GM12878 (cell line): ENCODE results near the gene TMEM163. TPM values are rescaled to one million over a fixed set of nuclear protein-coding genes. Genes with fewer than 3 reads are reported as not detected.

Experiments used
- ATAC-seq: fragments of 200-7000 bp; cut with Tn5 transposase; 3 replicates; pipeline ENCODE4 v1.9.1; 2020; ENCODE audit warnings: mild to moderate bottlenecking, moderate library complexity
- BruUV-seq: library from RNA; stranded (reverse); fragments of 400-500 nt; replicated peaks from 2 replicates; lab custom pipeline; 2021; lab: Mats Ljungman, UMichigan
- CTCF ChIA-PET: fragments of 300-600 bp; sonication (Branson Sonifier 250); formaldehyde crosslinking; extraction: SDS; loops from one replicate; lab custom pipeline; 2021; ENCODE audit warnings: inconsistent platforms; lab: Yijun Ruan, JAX
- POLR2A ChIA-PET: fragments of 350-600 bp; formaldehyde crosslinking; extraction: SDS; loops from one replicate; lab custom pipeline; 2021; ENCODE audit warnings: inconsistent platforms; lab: Charles Lee
- RAD21 ChIA-PET: fragments of 300-600 bp; sonication (Branson Sonifier 250); formaldehyde crosslinking; loops from one replicate; lab custom pipeline; 2023; ENCODE audit warnings: antibody characterized with exemption; ENCODE audit not compliant: unreplicated experiment; lab: Charles Lee
- SMC1A ChIA-PET: fragments of 300-600 bp; sonication (Branson Sonifier 250); formaldehyde crosslinking; loops from one replicate; lab custom pipeline; 2023; ENCODE audit not compliant: unreplicated experiment, uncharacterized antibody; lab: Charles Lee
- DNase-seq: peaks from one replicate; pipeline ENCODE4 v3.0.0-alpha.2; 2011; ENCODE audit warnings: low read depth, low spot score
- FAIRE-seq: peaks from 3 replicates; lab custom pipeline; 2011; peaks lifted over from hg19 to GRCh38; lab: Jason Lieb, UNC
- H2AFZ ChIP-seq: 2 replicates; pipeline ENCODE4 v1.6.0; 2011; ENCODE audit warnings: low read depth, low read length, control low read depth; ENCODE audit not compliant: control insufficient read depth
- H3K27ac ChIP-seq: 2 replicates; pipeline ENCODE4 v1.5.1; 2011; ENCODE audit warnings: control low read depth; ENCODE audit not compliant: control insufficient read depth, insufficient read depth
- H3K27me3 ChIP-seq, 2 experiments: replicated peaks in 1 of 2; 2 replicates each; pipeline versions ENCODE4 v1.6.0 to v1.6.1; 2011; ENCODE audit warnings: low read length in 1 of 2; ENCODE audit not compliant: control insufficient read depth in 2 of 2, insufficient read depth in 2 of 2
- H3K36me3 ChIP-seq, 2 experiments: 2 replicates each; pipeline ENCODE4 v1.5.1; 2011; ENCODE audit warnings: low read length in 1 of 2; ENCODE audit not compliant: control insufficient read depth in 2 of 2, insufficient read depth in 2 of 2
- H3K4me1 ChIP-seq: 2 replicates; pipeline ENCODE4 v1.6.1; 2011; ENCODE audit warnings: mild to moderate bottlenecking, low read length, moderate library complexity, mixed read lengths; ENCODE audit not compliant: control insufficient read depth, insufficient read depth
- H3K4me2 ChIP-seq: 2 replicates; pipeline ENCODE4 v1.6.0; 2011; ENCODE audit warnings: control low read depth; ENCODE audit not compliant: control insufficient read depth, insufficient read depth
- H3K4me3 ChIP-seq: fragments of 200-600 bp; sonication (generic); 2 replicates; pipeline ENCODE4 v1.5.1; 2016
- H3K79me2 ChIP-seq: 2 replicates; pipeline ENCODE4 v1.6.0; 2011; ENCODE audit warnings: low read length; ENCODE audit not compliant: control insufficient read depth, insufficient read depth
- H3K9ac ChIP-seq: 2 replicates; pipeline ENCODE4 v1.8.0; 2011; ENCODE audit warnings: low read length, control low read depth, mixed read lengths; ENCODE audit not compliant: control insufficient read depth, insufficient read depth
- H3K9me3 ChIP-seq: replicated peaks from 3 replicates; pipeline ENCODE4 v1.5.1; 2011; ENCODE audit warnings: mild to moderate bottlenecking, low read length; ENCODE audit not compliant: control insufficient read depth, insufficient read depth
- H4K20me1 ChIP-seq: 2 replicates; pipeline ENCODE4 v1.6.0; 2011; ENCODE audit not compliant: control insufficient read depth, insufficient read depth
- BHLHE40 ChIP-seq, 2 experiments: fragments of 450-650 bp in 1 of 2; IDR thresholded peaks; 2 replicates each; pipeline ENCODE4 v1.6.1; 2011 to 2017; ENCODE audit warnings: low read depth in 2 of 2, borderline replicate concordance in 1 of 2, improper control_type of control experiment in 1 of 2, low read length in 1 of 2, mild to moderate bottlenecking in 1 of 2
- CBX3 ChIP-seq: fragments of 200-600 bp; sonication (generic); IDR thresholded peaks from 2 replicates; pipeline ENCODE4 v1.6.1; 2016; ENCODE audit warnings: low read depth, borderline replicate concordance
- HCFC1 ChIP-seq: fragments of 150-350 bp; IDR thresholded peaks from 2 replicates; pipeline ENCODE4 v1.6.1; 2014; ENCODE audit warnings: low read length
- IRF4 ChIP-seq: IDR thresholded peaks from 2 replicates; pipeline ENCODE4 v1.6.1; 2011; ENCODE audit warnings: low read depth, low read length
- RAD51 ChIP-seq: fragments of 450-650 bp; IDR thresholded peaks from 2 replicates; pipeline ENCODE4 v1.6.1; 2016; ENCODE audit warnings: moderate library complexity, mild to moderate bottlenecking, inconsistent platforms
- RUNX3 ChIP-seq: IDR thresholded peaks from 2 replicates; pipeline ENCODE4 v1.6.1; 2012; ENCODE audit warnings: low read length, inconsistent platforms
- SMARCA5 ChIP-seq: fragments of 450-650 bp; IDR thresholded peaks from 2 replicates; pipeline ENCODE4 v1.6.1; 2017; ENCODE audit warnings: mild to moderate bottlenecking
- STAT3 ChIP-seq: IDR thresholded peaks from 2 replicates; pipeline ENCODE4 v1.6.1; 2011; ENCODE audit warnings: low read depth, low read length, improper control_type of control experiment
- TCF12 ChIP-seq: IDR thresholded peaks from 2 replicates; pipeline ENCODE4 v1.6.1; 2011; ENCODE audit warnings: low read depth, mild to moderate bottlenecking, low read length
- WRNIP1 ChIP-seq: IDR thresholded peaks from 2 replicates; pipeline ENCODE4 v1.6.1; 2011; ENCODE audit warnings: low read depth, low read length, improper control_type of control experiment, borderline replicate concordance
- ZNF217 ChIP-seq: fragments of 450-650 bp; IDR thresholded peaks from 2 replicates; pipeline ENCODE4 v1.6.1; 2017; ENCODE audit warnings: antibody characterized with exemption, mild to moderate bottlenecking
- WGBS: methylation state at CpG from one replicate; pipeline ENCODE4 v1.1.6; 2016; ENCODE audit warnings: low lambda C conversion rate; ENCODE audit not compliant: insufficient replicate concordance, insufficient coverage; ENCODE audit errors: missing lambda C conversion rate; 5-methylcytosine and 5-hydroxymethylcytosine counted together
- in situ Hi-C: fragments of 300-500 bp; cut with MboI; formaldehyde crosslinking; loops from 9 replicates; pipeline ENCODE4 v1.14.3; 2018; ENCODE audit warnings: mixed read lengths
- intact Hi-C: fragments of 100-400 bp; cut with micrococcal nuclease; formaldehyde crosslinking; loops from one replicate; pipeline ENCODE4 v1.14.2; 2022; ENCODE audit not compliant: unreplicated experiment
- polyA plus RNA-seq, 11 experiments: library from polyadenylated mRNA; depleted of rRNA in 4 of 11; unstranded in 6 of 11; stranded (reverse) in 5 of 11; fragments of >200 nt; fragmentation: Nextera tagmentation in 4 of 11; fragmentation: Illumina TruSeq in 1 of 11; extraction: Ambion mirVana in 4 of 11; extraction: Trizol in 1 of 11; gene quantifications; 1 replicate in 1 of 11; 2 replicates in 10 of 11; pipeline versions ENCODE4 v1.2.1 to v1.2.3, GENCODE V29; 2011 to 2016; ENCODE audit warnings: inconsistent platforms in 2 of 11, missing spikeins in 2 of 11, low read depth in 1 of 11
- total RNA-seq, 4 experiments: library from RNA; depleted of rRNA in 3 of 4; stranded (reverse); fragments of >200 nt in 3 of 4; fragmentation: Illumina TruSeq in 1 of 4; extraction: Trizol in 1 of 4; gene quantifications; 2 replicates each; pipeline versions ENCODE4 v1.2.1 to v1.2.3, GENCODE V29; 2013 to 2021
- TF ChIP-seq, protein P1 (sequence below): fragments of 450-650 bp; IDR thresholded peaks from 2 replicates; pipeline ENCODE4 v1.6.1; 2017; ENCODE audit warnings: mild to moderate bottlenecking, low read depth, inconsistent platforms; ENCODE audit not compliant: poor library complexity, severe bottlenecking
- TF ChIP-seq, protein P2 (sequence below), 3 experiments: IDR thresholded peaks in 2 of 3; conservative IDR thresholded peaks in 1 of 3; 2 replicates each; pipeline ENCODE4 v1.5.1; 2011; ENCODE audit warnings: low read depth in 3 of 3, low read length in 3 of 3, mild to moderate bottlenecking in 3 of 3, control low read depth in 2 of 3, moderate library complexity in 2 of 3, inconsistent platforms in 1 of 3, mixed read lengths in 1 of 3; ENCODE audit not compliant: control insufficient read depth in 2 of 3, insufficient read depth in 1 of 3; ENCODE audit errors: extremely low read depth in 1 of 3
- TF ChIP-seq, protein P3 (sequence below): fragments of 450-650 bp; IDR thresholded peaks from 2 replicates; pipeline ENCODE4 v1.6.1; 2018; ENCODE audit warnings: borderline replicate concordance, mild to moderate bottlenecking; ENCODE audit not compliant: partially characterized antibody
- TF ChIP-seq, protein P4 (sequence below): IDR thresholded peaks from 2 replicates; pipeline ENCODE4 v1.6.1; 2011; ENCODE audit warnings: low read depth, mild to moderate bottlenecking, low read length, moderate library complexity, borderline replicate concordance; ENCODE audit errors: extremely low read depth

TMEM163 gene
- total and polyA plus RNA-seq, 10 of the 15 experiments (the other 5 are each of a cell fraction or from before 2014, with no cell fraction given) = 0.05 to 0.11 (median 0.07) TPM; not detected in 4

DNA sequence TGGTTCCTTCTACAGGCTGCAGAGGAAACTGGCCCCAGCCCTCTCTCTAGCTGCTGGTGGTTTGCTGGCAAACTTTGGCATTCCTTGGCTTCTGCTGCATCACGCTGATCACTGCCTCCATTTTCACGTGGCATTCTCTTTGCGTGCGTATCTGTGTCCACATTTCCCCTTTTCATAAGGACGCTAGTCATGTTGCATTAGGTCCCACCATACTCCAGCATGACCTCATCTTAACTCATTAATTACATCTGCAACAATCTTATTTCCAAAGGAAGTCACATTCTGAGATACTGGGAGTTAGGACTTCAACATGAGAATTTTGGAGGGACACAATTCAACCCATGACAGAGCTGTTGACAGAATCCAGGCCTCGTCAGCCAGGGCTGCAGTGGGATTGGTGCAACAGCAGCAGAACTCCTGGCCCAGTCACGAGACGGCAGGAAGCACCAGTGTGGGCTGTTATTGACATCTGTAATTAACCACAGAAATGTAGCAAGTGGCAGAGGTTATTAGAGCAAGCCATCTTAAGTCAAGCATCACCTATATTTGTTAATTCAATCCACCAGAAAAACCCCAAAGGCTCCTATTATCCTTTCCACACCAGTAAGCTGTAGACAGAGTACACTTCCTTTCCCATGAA is 132.4 kb downstream of the TMEM163 start:
- no peaks in the 10 kb centered on the region for H3K79me2 ChIP-seq
- POLR2A ChIA-PET = no interaction called here
- TF ChIP-seq RUNX3 (peak; percentile 28; the same call in 1 of the 2 replicates), RAD51 (no peak), ZNF217 (no peak), STAT3 (no peak), HCFC1 (no peak), SMARCA5 (no peak), WRNIP1 (no peak), IRF4 (no peak), BHLHE40 (IDR thresholded peaks at IDR 0.05; ENCODE audit: borderline replicate concordance in 1 of 2, low read depth in 2 of 2, low read length in 1 of 2) (peak; percentile 9 to 36; a peak in 1 of 4 replicates), TCF12 (no peak), CBX3 (no peak)
- TF ChIP-seq, protein P1, sequence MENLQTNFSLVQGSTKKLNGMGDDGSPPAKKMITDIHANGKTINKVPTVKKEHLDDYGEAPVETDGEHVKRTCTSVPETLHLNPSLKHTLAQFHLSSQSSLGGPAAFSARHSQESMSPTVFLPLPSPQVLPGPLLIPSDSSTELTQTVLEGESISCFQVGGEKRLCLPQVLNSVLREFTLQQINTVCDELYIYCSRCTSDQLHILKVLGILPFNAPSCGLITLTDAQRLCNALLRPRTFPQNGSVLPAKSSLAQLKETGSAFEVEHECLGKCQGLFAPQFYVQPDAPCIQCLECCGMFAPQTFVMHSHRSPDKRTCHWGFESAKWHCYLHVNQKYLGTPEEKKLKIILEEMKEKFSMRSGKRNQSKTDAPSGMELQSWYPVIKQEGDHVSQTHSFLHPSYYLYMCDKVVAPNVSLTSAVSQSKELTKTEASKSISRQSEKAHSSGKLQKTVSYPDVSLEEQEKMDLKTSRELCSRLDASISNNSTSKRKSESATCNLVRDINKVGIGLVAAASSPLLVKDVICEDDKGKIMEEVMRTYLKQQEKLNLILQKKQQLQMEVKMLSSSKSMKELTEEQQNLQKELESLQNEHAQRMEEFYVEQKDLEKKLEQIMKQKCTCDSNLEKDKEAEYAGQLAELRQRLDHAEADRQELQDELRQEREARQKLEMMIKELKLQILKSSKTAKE = no peak
- TF ChIP-seq, protein P2, sequence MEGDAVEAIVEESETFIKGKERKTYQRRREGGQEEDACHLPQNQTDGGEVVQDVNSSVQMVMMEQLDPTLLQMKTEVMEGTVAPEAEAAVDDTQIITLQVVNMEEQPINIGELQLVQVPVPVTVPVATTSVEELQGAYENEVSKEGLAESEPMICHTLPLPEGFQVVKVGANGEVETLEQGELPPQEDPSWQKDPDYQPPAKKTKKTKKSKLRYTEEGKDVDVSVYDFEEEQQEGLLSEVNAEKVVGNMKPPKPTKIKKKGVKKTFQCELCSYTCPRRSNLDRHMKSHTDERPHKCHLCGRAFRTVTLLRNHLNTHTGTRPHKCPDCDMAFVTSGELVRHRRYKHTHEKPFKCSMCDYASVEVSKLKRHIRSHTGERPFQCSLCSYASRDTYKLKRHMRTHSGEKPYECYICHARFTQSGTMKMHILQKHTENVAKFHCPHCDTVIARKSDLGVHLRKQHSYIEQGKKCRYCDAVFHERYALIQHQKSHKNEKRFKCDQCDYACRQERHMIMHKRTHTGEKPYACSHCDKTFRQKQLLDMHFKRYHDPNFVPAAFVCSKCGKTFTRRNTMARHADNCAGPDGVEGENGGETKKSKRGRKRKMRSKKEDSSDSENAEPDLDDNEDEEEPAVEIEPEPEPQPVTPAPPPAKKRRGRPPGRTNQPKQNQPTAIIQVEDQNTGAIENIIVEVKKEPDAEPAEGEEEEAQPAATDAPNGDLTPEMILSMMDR (IDR thresholded peaks at IDR 0.05 in 2 of 3, conservative IDR thresholded peaks at IDR 0.05 in 1 of 3; ENCODE audit: control insufficient read depth in 2 of 3, extremely low read depth in 1 of 3, insufficient read depth in 1 of 3, low read depth in 3 of 3, low read length in 3 of 3) = no peak
- TF ChIP-seq, protein P3, sequence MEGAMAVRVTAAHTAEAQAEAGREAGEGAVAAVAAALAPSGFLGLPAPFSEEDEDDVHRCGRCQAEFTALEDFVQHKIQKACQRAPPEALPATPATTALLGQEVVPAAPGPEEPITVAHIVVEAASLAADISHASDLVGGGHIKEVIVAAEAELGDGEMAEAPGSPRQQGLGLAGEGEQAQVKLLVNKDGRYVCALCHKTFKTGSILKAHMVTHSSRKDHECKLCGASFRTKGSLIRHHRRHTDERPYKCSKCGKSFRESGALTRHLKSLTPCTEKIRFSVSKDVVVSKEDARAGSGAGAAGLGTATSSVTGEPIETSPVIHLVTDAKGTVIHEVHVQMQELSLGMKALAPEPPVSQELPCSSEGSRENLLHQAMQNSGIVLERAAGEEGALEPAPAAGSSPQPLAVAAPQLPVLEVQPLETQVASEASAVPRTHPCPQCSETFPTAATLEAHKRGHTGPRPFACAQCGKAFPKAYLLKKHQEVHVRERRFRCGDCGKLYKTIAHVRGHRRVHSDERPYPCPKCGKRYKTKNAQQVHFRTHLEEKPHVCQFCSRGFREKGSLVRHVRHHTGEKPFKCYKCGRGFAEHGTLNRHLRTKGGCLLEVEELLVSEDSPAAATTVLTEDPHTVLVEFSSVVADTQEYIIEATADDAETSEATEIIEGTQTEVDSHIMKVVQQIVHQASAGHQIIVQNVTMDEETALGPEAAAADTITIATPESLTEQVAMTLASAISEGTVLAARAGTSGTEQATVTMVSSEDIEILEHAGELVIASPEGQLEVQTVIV = no peak
- TF ChIP-seq, protein P4, sequence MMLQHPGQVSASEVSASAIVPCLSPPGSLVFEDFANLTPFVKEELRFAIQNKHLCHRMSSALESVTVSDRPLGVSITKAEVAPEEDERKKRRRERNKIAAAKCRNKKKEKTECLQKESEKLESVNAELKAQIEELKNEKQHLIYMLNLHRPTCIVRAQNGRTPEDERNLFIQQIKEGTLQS = no peak
- TF ChIP-seq, all 136 proteins: peak for 2
- no peak overlapping the region for H2AFZ ChIP-seq
- intact Hi-C loops = no loop called here
- ATAC-seq (0 out of 3 replicates have a peak, but pooled peaks have one; percentile 26), DNase-seq (no peak), FAIRE-seq (no peak)
- no peaks in the 10 kb centered on the region for H3K36me3 ChIP-seq
- no peaks in the 10 kb centered on the region for H3K27me3 ChIP-seq
- BruUV-seq = no TSS peak
- no peak overlapping the region for H3K27ac ChIP-seq
- in situ Hi-C loops = no loop called here
- H3K9ac ChIP-seq = no peak overlapping the region
- H3K4me1 ChIP-seq = peaks cover 10% of the 10 kb centered on the region
- no peak overlapping the region for H3K4me2 ChIP-seq
- ChIA-PET CTCF (no interaction called here), SMC1A (no interaction called here), RAD21 (no interaction called here)
- 53% methylated on average over 8 of the region's 8 CpGs for WGBS
- H3K4me3 ChIP-seq = no peak overlapping the region
- no peaks in the 10 kb centered on the region for H4K20me1 ChIP-seq
- peaks cover 12% of the 10 kb centered on the region; the same call in 2 of the 3 replicates for H3K9me3 ChIP-seq
